Uterine smooth muscle cell (primary cell): ENCODE results near the gene IGHMBP2. TPM values are rescaled to one million over a fixed set of nuclear protein-coding genes. Genes with fewer than 3 reads are reported as not detected.

ENCODE experiments used
- total RNA-seq: library from RNA; depleted of rRNA; stranded (reverse); fragments of >200 nt; gene quantifications from 2 replicates; pipeline ENCODE4 v1.2.3, GENCODE V29; 2014

Gene IGHMBP2
- total RNA-seq, result 12.5 and 12.6 TPM in 2 replicates

DNA sequence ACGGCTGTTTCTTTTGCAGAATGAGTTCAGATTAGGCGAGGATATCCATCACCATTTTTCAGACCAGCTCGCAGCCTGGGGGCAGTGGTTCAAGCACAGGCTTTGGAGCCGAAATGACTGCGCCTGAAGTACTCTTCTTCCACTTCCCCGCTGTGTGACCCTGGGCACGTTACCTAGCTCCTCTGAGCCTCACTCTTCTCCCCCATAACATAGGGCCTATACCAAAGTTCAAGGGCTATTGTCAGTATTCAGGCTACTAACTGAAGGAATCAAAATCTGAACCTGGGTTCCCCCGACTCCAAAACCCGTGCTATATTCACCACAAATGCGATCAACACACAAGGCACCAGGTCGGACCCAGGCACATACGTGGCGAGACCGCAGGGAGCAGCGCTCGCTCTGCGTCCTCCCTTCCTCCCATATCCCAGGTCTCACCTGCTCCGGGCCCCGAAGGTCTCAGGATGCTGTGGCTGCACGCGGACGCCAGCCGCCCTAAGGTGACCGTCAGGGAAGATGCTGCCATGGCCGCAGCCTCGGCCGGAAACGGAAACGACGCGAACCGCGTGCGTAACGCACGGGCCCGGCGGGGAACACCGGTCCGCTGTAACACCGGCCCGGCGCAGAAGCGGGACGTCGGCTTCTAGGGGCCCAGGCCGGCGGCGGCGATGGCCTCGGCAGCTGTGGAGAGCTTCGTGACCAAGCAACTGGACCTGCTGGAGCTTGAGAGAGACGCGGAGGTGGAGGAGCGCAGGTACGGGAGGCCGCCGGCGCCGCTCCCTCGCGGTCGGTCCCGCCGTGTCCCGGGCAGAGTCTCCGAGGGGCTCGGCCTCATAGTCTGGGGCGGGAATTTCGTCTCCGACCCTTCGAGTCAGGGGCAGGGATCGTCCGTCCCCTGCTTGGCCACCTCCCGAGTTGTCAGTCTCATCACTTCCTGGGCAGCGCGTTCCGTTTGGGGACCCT is at the start of gene IGHMBP2, which contains the start of gene MRPL21:
Gene IGHMBP2 (plus strand): TSS at position 604 of the 960 bp plus-strand sequence. CDS start 62 bp downstream, at position 666.
Gene MRPL21 (minus strand): TSS at position 545 of the 960 bp plus-strand sequence. CDS start 22 bp downstream, at position 523.

DNA sequence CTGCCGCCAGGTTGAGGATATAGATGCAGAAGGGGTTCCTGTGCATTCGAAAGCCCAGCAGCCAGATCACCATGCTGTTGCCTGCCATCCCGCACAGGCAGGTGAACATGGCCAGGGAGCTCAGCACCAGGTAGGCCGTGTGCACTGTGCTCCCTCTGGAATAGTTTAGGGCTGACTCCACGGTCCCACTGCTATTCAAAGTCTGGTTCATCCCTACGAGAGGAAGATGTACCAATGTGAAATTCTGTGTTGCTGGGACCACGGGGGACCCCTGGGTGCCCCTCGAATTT is 77.0 kb downstream of the IGHMBP2 start, which contains the start of gene MRGPRD:
Gene MRGPRD (minus strand): TSS at position 211 of the 290 bp plus-strand sequence. CDS start 0 bp downstream, at position 211.

Other genes with a start within 250 kb of the IGHMBP2 start
- 0.62 and 3.3 TPM in 2 replicates for gene GAL, start 219.3 kb upstream of the IGHMBP2 start, total RNA-seq
- 0.87 and 1.7 TPM in 2 replicates for gene TESMIN, start 152.4 kb upstream of the IGHMBP2 start, total RNA-seq
- gene CPT1A, start 62.0 kb upstream of the IGHMBP2 start, total RNA-seq, result 30.4 and 33.5 TPM in 2 replicates
- 50.6 and 89.2 TPM in 2 replicates for gene MRPL21, start 59 bp upstream of the IGHMBP2 start, total RNA-seq
- not detected in 2 replicates for gene MRGPRD, start 77.1 kb downstream of the IGHMBP2 start, total RNA-seq
- 33.6 and 44.1 TPM in 2 replicates for gene MRGPRF, start 109.4 kb downstream of the IGHMBP2 start, total RNA-seq
- gene TPCN2, start 145.0 kb downstream of the IGHMBP2 start, total RNA-seq, result 14.1 and 16.4 TPM in 2 replicates